Endothelial cell of umbilical vein (primary cell): ENCODE measurements around the gene MED12L. TPM values are rescaled to one million over a fixed set of nuclear protein-coding genes. Genes with fewer than 3 reads are reported as not detected.

Experiments
- BruUV-seq: library from RNA; stranded (reverse); fragments of 400-500 nt; replicated peaks from 2 replicates; lab custom pipeline; 2021; lab: Mats Ljungman, UMichigan
- CTCF ChIA-PET: fragments of 300-600, 350-600 bp; sonication (Branson Sonifier 250); formaldehyde crosslinking; loops from one replicate; lab custom pipeline; 2021; ENCODE audit warnings: antibody characterized with exemption, inconsistent platforms; lab: Charles Lee
- POLR2A ChIA-PET: fragments of 300-600, 350-600 bp; sonication (Branson Sonifier 250); formaldehyde crosslinking; loops from one replicate; lab custom pipeline; 2021; ENCODE audit warnings: antibody characterized with exemption, inconsistent platforms; lab: Charles Lee
- DNase-seq: peaks from one replicate; pipeline ENCODE4 v3.0.0-alpha.2; 2011; ENCODE audit warnings: low read depth, low spot score
- FAIRE-seq: peaks from 2 replicates; lab custom pipeline; 2011; peaks lifted over from hg19 to GRCh38; lab: Jason Lieb, UNC
- H2AFZ ChIP-seq: 2 replicates; pipeline ENCODE4 v1.6.0; 2012; ENCODE audit warnings: low read depth, low read length, control low read depth, inconsistent platforms
- H3K27ac ChIP-seq: 2 replicates; pipeline ENCODE4 v1.5.1; 2011; ENCODE audit warnings: low read depth, mild to moderate bottlenecking, control low read depth, low read length, moderate library complexity; ENCODE audit not compliant: insufficient read depth
- H3K27me3 ChIP-seq, 2 experiments: 2 replicates each; pipeline versions ENCODE4 v1.6.0 to v1.6.1; 2011; ENCODE audit warnings: low read length in 2 of 2, mixed read lengths in 1 of 2; ENCODE audit not compliant: control insufficient read depth in 2 of 2, insufficient read depth in 2 of 2
- H3K36me3 ChIP-seq, 2 experiments: 2 replicates in 1 of 2; 3 replicates in 1 of 2; pipeline ENCODE4 v1.5.1; 2011; ENCODE audit warnings: low read length in 2 of 2, mild to moderate bottlenecking in 1 of 2, moderate library complexity in 1 of 2; ENCODE audit not compliant: control insufficient read depth in 2 of 2, insufficient read depth in 2 of 2; ENCODE audit errors: extremely low read depth in 1 of 2
- H3K4me1 ChIP-seq: 3 replicates; pipeline ENCODE4 v1.5.1; 2011; ENCODE audit warnings: mild to moderate bottlenecking, low read length; ENCODE audit not compliant: control insufficient read depth, insufficient read depth; ENCODE audit errors: extremely low read depth
- H3K4me2 ChIP-seq: 2 replicates; pipeline ENCODE4 v1.6.1; 2011; ENCODE audit warnings: low read length, control low read depth, mixed read lengths; ENCODE audit not compliant: insufficient read depth
- H3K4me3 ChIP-seq, 3 experiments: fragments of 200-600 bp in 1 of 3; sonication (generic), shearing (Covaris generic) in 1 of 3; replicated peaks in 1 of 3; 2 replicates each; pipeline ENCODE4 v1.5.1; 2011 to 2016; ENCODE audit warnings: control low read depth in 3 of 3, low read length in 3 of 3, mild to moderate bottlenecking in 2 of 3, inconsistent platforms in 1 of 3, low read depth in 1 of 3, moderate library complexity in 1 of 3; ENCODE audit not compliant: insufficient read depth in 1 of 3
- H3K79me2 ChIP-seq: 2 replicates; pipeline ENCODE4 v1.6.0; 2012; ENCODE audit warnings: low read length, inconsistent platforms; ENCODE audit not compliant: control insufficient read depth, insufficient read depth
- H3K9ac ChIP-seq: replicated peaks from 2 replicates; pipeline ENCODE3; 2011; ENCODE audit warnings: low read length, control low read depth; ENCODE audit not compliant: insufficient read depth; ENCODE audit errors: extremely low read depth
- H3K9me1 ChIP-seq: replicated peaks from 3 replicates; pipeline ENCODE4 v1.6.0; 2011; ENCODE audit warnings: mild to moderate bottlenecking, low read length; ENCODE audit not compliant: control insufficient read depth, insufficient read depth; ENCODE audit errors: extremely low read depth
- H3K9me3 ChIP-seq: replicated peaks from 2 replicates; pipeline ENCODE4 v1.5.1; 2012; ENCODE audit warnings: low read length, inconsistent platforms; ENCODE audit not compliant: control insufficient read depth, insufficient read depth
- H4K20me1 ChIP-seq: replicated peaks from 2 replicates; pipeline ENCODE3; 2011; ENCODE audit warnings: mild to moderate bottlenecking, low read length; ENCODE audit not compliant: control insufficient read depth, insufficient read depth; ENCODE audit errors: extremely low read depth
- EZH2 ChIP-seq: IDR thresholded peaks from 2 replicates; pipeline ENCODE4 v1.6.1; 2012; ENCODE audit warnings: borderline replicate concordance, low read depth, mild to moderate bottlenecking, moderate library complexity, low read length, inconsistent platforms; ENCODE audit not compliant: severe bottlenecking
- FOS ChIP-seq: IDR thresholded peaks from 2 replicates; pipeline ENCODE4 v1.6.1; 2011; ENCODE audit warnings: mild to moderate bottlenecking, low read length, moderate library complexity, borderline replicate concordance; ENCODE audit not compliant: insufficient read depth
- GATA2 ChIP-seq: IDR thresholded peaks from 2 replicates; pipeline ENCODE4 v1.7.0; 2011; ENCODE audit warnings: low read depth, mild to moderate bottlenecking, moderate library complexity, mixed read lengths, low read length; ENCODE audit not compliant: insufficient read length, insufficient read depth
- JUN ChIP-seq: IDR thresholded peaks from 2 replicates; pipeline ENCODE4 v1.6.1; 2011; ENCODE audit warnings: borderline replicate concordance, low read depth; ENCODE audit not compliant: insufficient read length, insufficient read depth
- MYC ChIP-seq: IDR thresholded peaks from one replicate; pipeline ENCODE4 v1.6.1; 2011; ENCODE audit warnings: mild to moderate bottlenecking, low read depth, low read length
- POLR2A ChIP-seq: IDR thresholded peaks from 2 replicates; pipeline ENCODE4 v1.6.1; 2012; ENCODE audit warnings: low read depth, mild to moderate bottlenecking, control low read depth, low read length
- POLR2AphosphoS5 ChIP-seq: IDR thresholded peaks from 2 replicates; pipeline ENCODE4 v1.6.1; 2012; ENCODE audit warnings: low read depth, mild to moderate bottlenecking, control low read depth, low read length, moderate library complexity; ENCODE audit not compliant: insufficient read depth
- dilution Hi-C: fragments of 300-500 bp; cut with MboI; formaldehyde crosslinking; loops from one replicate; pipeline ENCODE4 v1.15.0; 2019; ENCODE audit warnings: low sequenced_read_pairs; ENCODE audit not compliant: extremely low pct_ligation_motif_present
- intact Hi-C: fragments of 100-400 bp; cut with micrococcal nuclease; formaldehyde crosslinking; loops from one replicate; pipeline ENCODE4 v1.10.0; 2022
- polyA plus RNA-seq, 4 experiments: library from polyadenylated mRNA; depleted of rRNA in 3 of 4; stranded (reverse) in 3 of 4; unstranded in 1 of 4; fragments of >200 nt; gene quantifications; 2 replicates each; pipeline versions ENCODE4 v1.2.1 to v1.2.3, GENCODE V29; 2011 to 2012; ENCODE audit warnings: missing spikeins in 1 of 4
- small RNA-seq: library from RNA; depleted of rRNA; stranded (forward); fragments of <200 nt; gene quantifications from one replicate; pipeline ENCODE3, GENCODE V24; 2012; ENCODE audit warnings: low replicate concordance, low read depth; ENCODE audit not compliant: insufficient read depth, insufficient read length
- total RNA-seq: library from RNA; stranded (reverse); gene quantifications from 2 replicates; pipeline ENCODE4 v1.2.3, GENCODE V29; 2021
- TF ChIP-seq, protein P1 (sequence below): IDR thresholded peaks from 2 replicates; pipeline ENCODE4 v1.6.1; 2011; ENCODE audit not compliant: insufficient read depth, insufficient read length
- TF ChIP-seq, protein P2 (sequence below), 2 donors: IDR thresholded peaks; 1 replicate in 1 of 2; 2 replicates in 1 of 2; pipeline ENCODE4 v1.5.1; 2011; ENCODE audit warnings: low read length in 2 of 2, mild to moderate bottlenecking in 2 of 2, moderate library complexity in 2 of 2, control low read depth in 1 of 2, inconsistent platforms in 1 of 2, low read depth in 1 of 2; ENCODE audit not compliant: insufficient read depth in 1 of 2; ENCODE audit errors: extremely low read depth in 1 of 2

Gene MED12L
- total and polyA plus RNA-seq, 2 donors (not counting 3 experiments of a cell fraction or from before 2014, with no cell fraction given) = 0.03 to 0.27 TPM

DNA sequence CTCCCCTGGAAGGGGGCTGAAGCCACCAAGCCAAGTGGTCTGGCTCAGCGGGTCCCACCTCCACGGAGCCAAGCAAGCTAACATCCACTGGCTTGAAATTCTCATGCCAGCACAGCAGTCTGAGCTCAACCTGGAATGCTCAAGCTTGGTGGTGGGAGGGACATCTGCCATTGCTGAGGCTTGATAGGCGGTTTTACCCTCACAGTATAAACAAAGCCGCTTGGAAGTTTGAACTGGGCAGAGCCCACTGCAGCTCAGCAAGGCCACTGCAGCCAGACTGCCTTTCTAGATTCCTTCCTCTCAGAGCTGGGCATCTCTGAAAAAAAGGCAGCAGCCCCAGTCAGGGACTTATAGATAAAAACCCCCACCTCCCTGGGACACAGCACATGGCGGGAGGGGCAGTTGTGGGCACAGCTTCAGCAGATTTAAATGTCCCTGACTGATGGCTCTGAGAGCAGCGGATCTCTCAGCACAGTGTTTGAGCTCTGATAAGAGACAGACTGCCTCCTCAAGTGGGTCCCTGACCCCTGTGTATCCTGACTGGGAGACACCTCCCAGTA lies 398.6 kb downstream of the MED12L start:
- TF ChIP-seq POLR2A (no peak), FOS (no peak), GATA2 (no peak), JUN (no peak), POLR2AphosphoS5 (no peak), MYC (no peak), EZH2 (no peak)
- TF ChIP-seq, protein P1, sequence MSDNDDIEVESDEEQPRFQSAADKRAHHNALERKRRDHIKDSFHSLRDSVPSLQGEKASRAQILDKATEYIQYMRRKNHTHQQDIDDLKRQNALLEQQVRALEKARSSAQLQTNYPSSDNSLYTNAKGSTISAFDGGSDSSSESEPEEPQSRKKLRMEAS = no peak
- TF ChIP-seq, protein P2, sequence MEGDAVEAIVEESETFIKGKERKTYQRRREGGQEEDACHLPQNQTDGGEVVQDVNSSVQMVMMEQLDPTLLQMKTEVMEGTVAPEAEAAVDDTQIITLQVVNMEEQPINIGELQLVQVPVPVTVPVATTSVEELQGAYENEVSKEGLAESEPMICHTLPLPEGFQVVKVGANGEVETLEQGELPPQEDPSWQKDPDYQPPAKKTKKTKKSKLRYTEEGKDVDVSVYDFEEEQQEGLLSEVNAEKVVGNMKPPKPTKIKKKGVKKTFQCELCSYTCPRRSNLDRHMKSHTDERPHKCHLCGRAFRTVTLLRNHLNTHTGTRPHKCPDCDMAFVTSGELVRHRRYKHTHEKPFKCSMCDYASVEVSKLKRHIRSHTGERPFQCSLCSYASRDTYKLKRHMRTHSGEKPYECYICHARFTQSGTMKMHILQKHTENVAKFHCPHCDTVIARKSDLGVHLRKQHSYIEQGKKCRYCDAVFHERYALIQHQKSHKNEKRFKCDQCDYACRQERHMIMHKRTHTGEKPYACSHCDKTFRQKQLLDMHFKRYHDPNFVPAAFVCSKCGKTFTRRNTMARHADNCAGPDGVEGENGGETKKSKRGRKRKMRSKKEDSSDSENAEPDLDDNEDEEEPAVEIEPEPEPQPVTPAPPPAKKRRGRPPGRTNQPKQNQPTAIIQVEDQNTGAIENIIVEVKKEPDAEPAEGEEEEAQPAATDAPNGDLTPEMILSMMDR (IDR thresholded peaks at IDR 0.05; ENCODE audit: extremely low read depth in 1 of 2, insufficient read depth in 1 of 2, low read depth in 1 of 2, low read length in 2 of 2) = no peak
- H3K36me3 ChIP-seq = no peaks in the 10 kb centered on the region
- no peak overlapping the region for H3K9ac ChIP-seq
- H3K27me3 ChIP-seq = peaks cover 0 to under 1% of the 10 kb centered on the region in 2 experiments
- FAIRE-seq (no peak), DNase-seq (no peak)
- no peaks in the 10 kb centered on the region for H3K79me2 ChIP-seq
- no peak overlapping the region for H3K4me2 ChIP-seq
- dilution Hi-C loops (no loop called here), intact Hi-C loops (no loop called here)
- H3K9me3 ChIP-seq = no peaks in the 10 kb centered on the region
- no peak overlapping the region for H3K27ac ChIP-seq
- H2AFZ ChIP-seq = no peak overlapping the region
- H4K20me1 ChIP-seq = no peaks in the 10 kb centered on the region
- no peak overlapping the region for H3K4me3 ChIP-seq
- no peaks in the 10 kb centered on the region for H3K9me1 ChIP-seq
- BruUV-seq = no TSS peak
- CTCF ChIA-PET = interaction anchor here (8.3 kb wide), 1 partner anchor 17 kb away, joined by 47 read pairs; no protein-coding TSS in a partner anchor
- POLR2A ChIA-PET = no interaction called here
- H3K4me1 ChIP-seq = no peaks in the 10 kb centered on the region

Small RNAs within 50 kb of the gene (small RNA-seq; reads per million reads assigned to genes)
- gene RNA5SP145 = not detected

Other genes starting within 250 kb of the MED12L start
- not detected in 2 replicates for gene MINDY4B, start 180.2 kb upstream of the MED12L start, total RNA-seq
- gene MINDY4B, start 180.2 kb upstream of the MED12L start, polyA plus RNA-seq = not detected in 2 replicates
- not detected in 2 replicates for gene CLRN1, start 112.9 kb upstream of the MED12L start, total RNA-seq
- not detected in 2 replicates for gene CLRN1, start 112.9 kb upstream of the MED12L start, polyA plus RNA-seq
- not detected in 2 replicates for gene GPR171, start 117.6 kb downstream of the MED12L start, total RNA-seq
- gene GPR171, start 117.6 kb downstream of the MED12L start, polyA plus RNA-seq = not detected in 2 replicates
- not detected in 2 replicates for gene P2RY14, start 192.9 kb downstream of the MED12L start, total RNA-seq
- gene P2RY14, start 192.9 kb downstream of the MED12L start, polyA plus RNA-seq = not detected in 2 replicates
- not detected in 2 replicates for gene GPR87, start 231.2 kb downstream of the MED12L start, total RNA-seq
- not detected in 2 replicates for gene GPR87, start 231.2 kb downstream of the MED12L start, polyA plus RNA-seq
- not detected in 2 replicates for gene P2RY13, start 243.9 kb downstream of the MED12L start, total RNA-seq
- not detected in 2 replicates for gene P2RY13, start 243.9 kb downstream of the MED12L start, polyA plus RNA-seq